Testis (tissue), 3 donors: ENCODE data around the gene SLC35G3. TPM values are rescaled to one million over a fixed set of nuclear protein-coding genes. Genes with fewer than 3 reads are reported as not detected.
"Not testable (repeated sequence)": the region's sequence is repeated elsewhere in the genome, so short reads cannot be mapped to it uniquely, and the experiment has no call there.

ENCODE experiments used
- DNase-seq: peaks from one replicate; pipeline ENCODE4 v3.0.0-alpha.2; 2019
- H3K27ac ChIP-seq, 2 donors: fragments of 200-600 bp; sonication (generic); one replicate each; pipeline ENCODE4 v1.5.1; 2019
- H3K27me3 ChIP-seq: fragments of 200-600 bp; sonication (generic); one replicate; pipeline ENCODE4 v1.5.1; 2019
- H3K36me3 ChIP-seq: fragments of 200-600 bp; sonication (generic); one replicate; pipeline ENCODE4 v1.5.1; 2017; ENCODE audit warnings: low read depth; ENCODE audit errors: missing control alignments
- H3K4me1 ChIP-seq: fragments of 200-600 bp; sonication (generic); one replicate; pipeline ENCODE4 v1.5.1; 2019
- H3K4me3 ChIP-seq, 2 donors: fragments of 200-600 bp; sonication (generic); one replicate each; pipeline ENCODE4 v1.5.1; 2017 to 2019
- H3K9me3 ChIP-seq: fragments of 200-600 bp; sonication (generic); one replicate; pipeline ENCODE4 v1.5.1; 2017
- CTCF ChIP-seq, 3 experiments: fragments of 450-650 bp in 2 of 3; fragments of 200-600 bp in 1 of 3; sonication (generic) in 1 of 3; IDR thresholded peaks; one replicate each; pipeline ENCODE4 v1.5.1; 2016 to 2019; ENCODE audit warnings: antibody characterized with exemption in 3 of 3, mild to moderate bottlenecking in 2 of 3, moderate library complexity in 1 of 3
- POLR2A ChIP-seq: fragments of 450-650 bp; IDR thresholded peaks from one replicate; pipeline ENCODE4 v1.6.1; 2017; ENCODE audit warnings: antibody characterized with exemption, mild to moderate bottlenecking, moderate library complexity
- WGBS, 2 donors: methylation state at CpG; one replicate each; pipeline ENCODE4 v1.1.5; 2018; 5-methylcytosine and 5-hydroxymethylcytosine counted together
- intact Hi-C: fragments of 100-400 bp; cut with DNase I; formaldehyde crosslinking; loops from one replicate; pipeline ENCODE4 v1.15.1; 2023; ENCODE audit warnings: low total_unique reads
- polyA plus RNA-seq: library from polyadenylated mRNA; stranded (reverse); fragments of 350-450 nt; fragmentation: Illumina TruSeq; extraction: RNeasy Lipid Tissue Mini Kit (QIAGEN cat#74804); gene quantifications from one replicate; pipeline ENCODE4 v1.2.3, GENCODE V29; 2014; ENCODE audit warnings: low read depth, low replicate concordance; ENCODE audit not compliant: insufficient read depth
- total RNA-seq, 2 donors: library from RNA; depleted of rRNA; stranded (reverse); fragments of >200 nt; gene quantifications; one replicate each; pipeline ENCODE4 v1.2.3, GENCODE V29; 2016

Gene SLC35G3
- total and polyA plus RNA-seq, 3 donors from 2014 or later: 0.99 to 4.1 (median 2.7) TPM

DNA sequence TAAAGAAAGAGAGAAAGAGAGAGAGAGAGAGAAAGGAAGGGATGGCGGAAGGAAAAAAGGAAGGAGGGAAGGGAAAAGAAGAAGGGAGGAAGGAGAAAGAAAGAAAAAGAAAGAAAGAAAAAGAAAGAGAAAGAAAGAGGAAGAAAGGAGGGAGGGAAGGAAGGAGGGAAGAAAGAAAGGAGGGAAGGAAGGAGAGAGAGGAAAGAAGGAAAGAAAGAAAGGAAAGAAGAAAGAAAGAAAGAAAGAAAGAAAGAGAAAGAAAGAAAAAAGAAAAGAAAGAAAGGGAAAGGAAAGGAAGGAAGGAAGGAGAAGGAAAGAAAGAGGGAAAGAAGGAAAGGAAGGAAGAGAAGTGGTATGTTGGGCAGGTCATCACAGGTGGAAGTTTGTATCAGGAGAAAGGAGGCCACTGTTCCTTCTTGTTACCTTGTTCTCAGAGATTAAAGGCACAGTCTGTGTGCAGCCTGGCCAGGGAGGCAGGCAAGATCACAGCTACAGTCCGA, 19.3 kb downstream of the SLC35G3 start:
- no peak for TF ChIP-seq CTCF (IDR thresholded peaks at IDR 0.05)
- Histone ChIP-seq H3K36me3 (no peaks in the 10 kb centered on the region), H3K27me3 (no peaks in the 10 kb centered on the region), H3K4me1 (no peaks in the 10 kb centered on the region), H3K9me3 (no peaks in the 10 kb centered on the region), H3K4me3 (no peak overlapping the region), H3K27ac (no peak overlapping the region)
- 74 to 89% methylated on average over 2 of the region's 2 CpGs for WGBS, 2 donors
- intact Hi-C loops: no loop called here
- DNase-seq: no peak

- intact Hi-C loops, H3K4me1 ChIP-seq: not testable (repeated sequence)
- 75 to 76% methylated on average over 2 to 3 of the region's 3 CpGs for WGBS, 2 donors
Observed at GRCh38 chr17:35172321-35172720, 21.9 kb downstream of the SLC35G3 start.

GRCh38 chr17:35171834-35172233, 22.4 kb downstream of the SLC35G3 start:
- DNase-seq: no peak
- no peaks in the 10 kb centered on the region for H3K4me1 ChIP-seq
- no peak overlapping the region for H3K4me3 ChIP-seq
- H3K27ac ChIP-seq: no peak overlapping the region
- no peaks in the 10 kb centered on the region for H3K27me3 ChIP-seq
- intact Hi-C loops: no loop called here
- TF ChIP-seq POLR2A (no peak), CTCF (IDR thresholded peaks at IDR 0.05) (no peak)
- H3K36me3 ChIP-seq: no peaks in the 10 kb centered on the region
- no peaks in the 10 kb centered on the region for H3K9me3 ChIP-seq
- 63 to 67% methylated on average over 2 of the region's 2 CpGs for WGBS, 2 donors

More at GRCh38 chr17:35172321-35172720, 21.9 kb downstream of the SLC35G3 start:
- not testable (repeated sequence) for DNase-seq, H3K36me3 ChIP-seq, H3K27ac ChIP-seq, H3K4me3 ChIP-seq, H3K27me3 ChIP-seq, H3K9me3 ChIP-seq

DNA sequence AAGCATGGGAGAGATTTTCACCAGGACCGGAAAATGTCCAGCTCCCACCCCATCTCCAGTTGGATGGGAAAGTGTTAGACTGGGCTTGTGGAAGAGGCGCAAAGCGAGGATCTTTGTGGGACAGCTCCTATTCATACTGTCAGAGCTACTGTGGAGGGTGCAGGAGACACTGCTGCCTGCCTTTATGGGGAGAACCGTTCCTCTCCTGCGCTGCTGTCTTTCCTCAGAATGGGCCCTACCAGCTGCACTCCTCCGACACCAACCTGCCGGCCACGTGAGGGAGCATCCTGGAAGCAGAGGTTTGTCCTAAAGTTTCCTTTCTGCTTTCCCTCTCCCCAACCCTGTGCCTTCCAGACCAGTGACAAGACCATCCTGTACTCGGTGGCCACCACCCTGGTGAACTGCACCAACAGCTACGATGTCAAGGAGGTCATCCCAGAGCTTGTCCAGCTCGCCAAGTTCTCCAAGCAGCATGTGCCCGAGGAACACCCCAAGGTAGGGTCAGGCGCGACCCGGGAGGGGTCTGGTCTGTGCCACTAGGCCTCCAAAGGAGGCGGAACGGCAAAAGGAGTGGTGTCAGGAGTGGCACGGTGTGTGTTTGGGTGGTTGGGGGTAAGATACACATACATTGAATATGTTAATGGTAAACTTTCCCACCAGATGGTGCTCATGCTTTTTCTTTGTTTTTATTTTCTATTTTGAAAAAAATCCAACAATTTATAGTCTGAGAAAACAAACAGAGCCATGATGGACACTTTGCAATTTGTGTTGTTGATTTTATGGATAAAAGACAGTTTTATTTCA, 23.0 kb downstream of the SLC35G3 start:
- TF ChIP-seq CTCF (IDR thresholded peaks at IDR 0.05) (no peak), POLR2A (no peak)

GRCh38 chr17:35169835-35170363, 24.3 kb downstream of the SLC35G3 start:
- H3K9me3 ChIP-seq: no peaks in the 10 kb centered on the region
- 92 to 100% methylated on average over 3 to 17 of the region's 17 CpGs for WGBS, 2 donors
- intact Hi-C loops: no loop called here
- H3K27ac ChIP-seq: no peak overlapping the region
- no peaks in the 10 kb centered on the region for H3K4me1 ChIP-seq
- no peak overlapping the region for H3K4me3 ChIP-seq
- H3K27me3 ChIP-seq: no peaks in the 10 kb centered on the region
- DNase-seq: no peak
- TF ChIP-seq CTCF (IDR thresholded peaks at IDR 0.05): no peak
- no peak for TF ChIP-seq POLR2A
- H3K36me3 ChIP-seq: no peaks in the 10 kb centered on the region

More for the DNA sequence above, 23.0 kb downstream of the SLC35G3 start:
- no peak for DNase-seq
- H3K36me3 ChIP-seq: no peaks in the 10 kb centered on the region
- H3K27me3 ChIP-seq: no peaks in the 10 kb centered on the region
- 77 to 88% methylated on average over 17 to 18 of the region's 18 CpGs for WGBS, 2 donors
- no peaks in the 10 kb centered on the region for H3K9me3 ChIP-seq
- intact Hi-C loops: no loop called here
- H3K27ac ChIP-seq: no peak overlapping the region
- H3K4me3 ChIP-seq: no peak overlapping the region
- no peaks in the 10 kb centered on the region for H3K4me1 ChIP-seq
